ENCODE results near the gene HNRNPAB. TPM values are rescaled to one million over a fixed set of nuclear protein-coding genes. Genes with fewer than 3 reads are reported as not detected.
"Not testable (repeated sequence)": the region's sequence is repeated elsewhere in the genome, so short reads cannot be mapped to it uniquely, and the experiment has no call there.

Gene HNRNPAB
- total and polyA plus RNA-seq, 2 experiments from 2014 or later, result 47.6 to 117 TPM

- no peak for TF ChIP-seq EZH2 (IDR thresholded peaks at IDR 0.05; ENCODE audit: insufficient read depth, poor library complexity, severe bottlenecking)
- TF ChIP-seq EZH2phosphoT487 (IDR thresholded peaks at IDR 0.05; ENCODE audit: insufficient read depth, low read depth), result no peak
- Histone ChIP-seq H3K36me3 (ENCODE audit: low read depth) (no peaks in the 10 kb centered on the region), H3F3A (ENCODE audit: insufficient read depth) (no peaks in the 10 kb centered on the region), H2AFZ (no peak overlapping the region), H3K27ac (no peak overlapping the region), H3K27me3 (replicated peaks; ENCODE audit: insufficient read depth) (no peaks in the 10 kb centered on the region), H3K9me2 (ENCODE audit: insufficient read depth) (no peaks in the 10 kb centered on the region), H3K4me2 (ENCODE audit: unreplicated experiment) (no peak overlapping the region), H3K9me3 (ENCODE audit: low read depth) (no peaks in the 10 kb centered on the region), H3K4me1 (ENCODE audit: insufficient read depth) (0 out of 2 replicates have a peak, but pooled peaks cover 3% of the 10 kb centered on the region), H4K20me1 (ENCODE audit: insufficient read depth) (no peaks in the 10 kb centered on the region), H3K79me2 (ENCODE audit: insufficient read depth) (no peaks in the 10 kb centered on the region), H3K4me3 (no peak overlapping the region), H3K9ac (no peak overlapping the region)
- 79 to 82% methylated on average over 7 to 8 of the region's 8 CpGs for WGBS, 2 experiments (ENCODE audit: low coverage in 1 of 2, low lambda C conversion rate in 2 of 2, missing lambda C conversion rate in 2 of 2)
- DNase-seq, result no peak
- in situ Hi-C loops (cut with MboI), result no loop called here
Measured at GRCh38 chr5:178252258-178252657, 47.9 kb downstream of the HNRNPAB start.

GRCh38 chr5:178253632-178254031 is 49.3 kb downstream of the HNRNPAB start:
- in situ Hi-C loops (cut with MboI); H3K4me2 ChIP-seq (ENCODE audit: unreplicated experiment); H3K4me1 ChIP-seq (ENCODE audit: insufficient read depth); DNase-seq; H3K9me2 ChIP-seq (ENCODE audit: insufficient read depth); H4K20me1 ChIP-seq (ENCODE audit: insufficient read depth); H2AFZ ChIP-seq; H3K36me3 ChIP-seq (ENCODE audit: low read depth); H3K9me3 ChIP-seq (ENCODE audit: low read depth); H3K27ac ChIP-seq; H3K9ac ChIP-seq; H3F3A ChIP-seq (ENCODE audit: insufficient read depth); H3K27me3 ChIP-seq (replicated peaks; ENCODE audit: insufficient read depth); H3K4me3 ChIP-seq; H3K79me2 ChIP-seq (ENCODE audit: insufficient read depth): not testable (repeated sequence)
- WGBS, 2 experiments (ENCODE audit: low coverage in 1 of 2, low lambda C conversion rate in 2 of 2, missing lambda C conversion rate in 2 of 2), result 78% methylated on average over 15 to 18 of the region's 18 CpGs

GRCh38 chr5:178256746-178257145 is 52.4 kb downstream of the HNRNPAB start:
- no peaks in the 10 kb centered on the region for H3K9me3 ChIP-seq (ENCODE audit: low read depth)
- H3K4me1 ChIP-seq (ENCODE audit: insufficient read depth), result no peaks in the 10 kb centered on the region
- no peak for DNase-seq
- no peak overlapping the region for H2AFZ ChIP-seq
- H4K20me1 ChIP-seq (ENCODE audit: insufficient read depth), result no peaks in the 10 kb centered on the region
- WGBS, 2 experiments (ENCODE audit: low coverage in 1 of 2, low lambda C conversion rate in 2 of 2, missing lambda C conversion rate in 2 of 2), result 53% methylated on average over 19 of the region's 19 CpGs
- no peaks in the 10 kb centered on the region for H3K36me3 ChIP-seq (ENCODE audit: low read depth)
- no peak overlapping the region for H3K9ac ChIP-seq
- H3K4me2 ChIP-seq (ENCODE audit: unreplicated experiment), result no peak overlapping the region
- in situ Hi-C loops (cut with MboI), result no loop called here
- H3K9me2 ChIP-seq (ENCODE audit: insufficient read depth), result no peaks in the 10 kb centered on the region
- H3K79me2 ChIP-seq (ENCODE audit: insufficient read depth), result no peaks in the 10 kb centered on the region
- H3K27ac ChIP-seq, result no peak overlapping the region
- no peak overlapping the region for H3K4me3 ChIP-seq
- TF ChIP-seq EZH2 (IDR thresholded peaks at IDR 0.05; ENCODE audit: insufficient read depth, poor library complexity, severe bottlenecking), result no peak
- no peak for TF ChIP-seq EZH2phosphoT487 (IDR thresholded peaks at IDR 0.05; ENCODE audit: insufficient read depth, low read depth)
- no peaks in the 10 kb centered on the region for H3F3A ChIP-seq (ENCODE audit: insufficient read depth)
- no peaks in the 10 kb centered on the region for H3K27me3 ChIP-seq (replicated peaks; ENCODE audit: insufficient read depth)

GRCh38 chr5:178257650-178258049 is 53.3 kb downstream of the HNRNPAB start:
- H3K4me1 ChIP-seq (ENCODE audit: insufficient read depth), result no peaks in the 10 kb centered on the region

More at GRCh38 chr5:178257650-178258049, 53.3 kb downstream of the HNRNPAB start:
- Histone ChIP-seq H3K27ac (no peak overlapping the region), H3K9ac (no peak overlapping the region), H3K4me3 (no peak overlapping the region), H3K4me2 (ENCODE audit: unreplicated experiment) (no peak overlapping the region), H3F3A (ENCODE audit: insufficient read depth) (no peaks in the 10 kb centered on the region), H2AFZ (no peak overlapping the region), H3K27me3 (replicated peaks; ENCODE audit: insufficient read depth) (no peaks in the 10 kb centered on the region), H3K36me3 (ENCODE audit: low read depth) (no peaks in the 10 kb centered on the region), H4K20me1 (ENCODE audit: insufficient read depth) (no peaks in the 10 kb centered on the region), H3K9me2 (ENCODE audit: insufficient read depth) (no peaks in the 10 kb centered on the region), H3K79me2 (ENCODE audit: insufficient read depth) (no peaks in the 10 kb centered on the region), H3K9me3 (ENCODE audit: low read depth) (no peaks in the 10 kb centered on the region)
- in situ Hi-C loops (cut with MboI), result no loop called here
- WGBS, 2 experiments (ENCODE audit: low coverage in 1 of 2, low lambda C conversion rate in 2 of 2, missing lambda C conversion rate in 2 of 2), result 59% methylated on average over 4 of the region's 4 CpGs
- TF ChIP-seq EZH2phosphoT487 (IDR thresholded peaks at IDR 0.05; ENCODE audit: insufficient read depth, low read depth), result no peak
- no peak for TF ChIP-seq EZH2 (IDR thresholded peaks at IDR 0.05; ENCODE audit: insufficient read depth, poor library complexity, severe bottlenecking)
- DNase-seq, result no peak
